ENCODE results near the gene PLEKHB1.

PLEKHB1 gene, protein sequence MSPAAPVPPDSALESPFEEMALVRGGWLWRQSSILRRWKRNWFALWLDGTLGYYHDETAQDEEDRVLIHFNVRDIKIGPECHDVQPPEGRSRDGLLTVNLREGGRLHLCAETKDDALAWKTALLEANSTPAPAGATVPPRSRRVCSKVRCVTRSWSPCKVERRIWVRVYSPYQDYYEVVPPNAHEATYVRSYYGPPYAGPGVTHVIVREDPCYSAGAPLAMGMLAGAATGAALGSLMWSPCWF

DNA sequence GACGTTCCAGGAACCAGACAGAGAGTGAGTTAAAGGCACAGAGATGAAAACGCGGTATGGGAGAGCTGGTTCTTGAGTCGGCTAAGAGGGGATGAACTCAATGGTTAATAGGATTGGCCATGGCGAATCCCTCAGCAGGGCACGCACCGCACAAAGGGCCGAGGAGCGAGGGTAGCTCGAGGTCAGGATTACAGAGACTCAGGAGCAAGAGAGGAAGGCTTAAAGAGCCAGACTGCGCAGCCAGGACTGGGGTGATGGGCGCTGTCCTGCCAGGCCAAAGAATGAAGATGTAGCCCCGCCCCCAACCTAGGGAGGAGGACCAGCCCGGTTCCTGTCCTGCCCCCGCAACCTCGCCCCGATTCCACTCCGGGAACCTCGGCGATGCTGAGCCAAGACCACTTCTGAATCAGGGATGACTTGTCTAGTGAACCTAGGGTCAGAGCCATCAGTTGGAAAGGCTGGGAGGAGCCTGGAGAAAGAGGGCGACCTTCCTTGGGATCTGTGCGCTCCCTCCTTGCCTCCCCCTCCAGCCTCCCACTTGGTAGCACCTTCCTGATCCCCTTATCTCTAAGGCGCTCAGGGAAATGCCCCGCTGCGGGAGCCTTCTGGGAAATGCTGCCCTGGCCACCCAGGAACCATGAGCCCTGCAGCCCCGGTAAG, at the start of gene PLEKHB1:
TSS of gene PLEKHB1 (plus strand) at position 610 of the 660 bp plus-strand sequence. CDS start at position 638, 28 bp downstream.
- TF ChIP-seq, protein P1, sequence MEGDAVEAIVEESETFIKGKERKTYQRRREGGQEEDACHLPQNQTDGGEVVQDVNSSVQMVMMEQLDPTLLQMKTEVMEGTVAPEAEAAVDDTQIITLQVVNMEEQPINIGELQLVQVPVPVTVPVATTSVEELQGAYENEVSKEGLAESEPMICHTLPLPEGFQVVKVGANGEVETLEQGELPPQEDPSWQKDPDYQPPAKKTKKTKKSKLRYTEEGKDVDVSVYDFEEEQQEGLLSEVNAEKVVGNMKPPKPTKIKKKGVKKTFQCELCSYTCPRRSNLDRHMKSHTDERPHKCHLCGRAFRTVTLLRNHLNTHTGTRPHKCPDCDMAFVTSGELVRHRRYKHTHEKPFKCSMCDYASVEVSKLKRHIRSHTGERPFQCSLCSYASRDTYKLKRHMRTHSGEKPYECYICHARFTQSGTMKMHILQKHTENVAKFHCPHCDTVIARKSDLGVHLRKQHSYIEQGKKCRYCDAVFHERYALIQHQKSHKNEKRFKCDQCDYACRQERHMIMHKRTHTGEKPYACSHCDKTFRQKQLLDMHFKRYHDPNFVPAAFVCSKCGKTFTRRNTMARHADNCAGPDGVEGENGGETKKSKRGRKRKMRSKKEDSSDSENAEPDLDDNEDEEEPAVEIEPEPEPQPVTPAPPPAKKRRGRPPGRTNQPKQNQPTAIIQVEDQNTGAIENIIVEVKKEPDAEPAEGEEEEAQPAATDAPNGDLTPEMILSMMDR (conservative IDR thresholded peaks at IDR 0.05; ENCODE audit: low read length): no peak
- DNase-seq (ENCODE audit: low read depth): no peak
- H3K4me3 ChIP-seq (ENCODE audit: low read length): no peak within 1 kb of the TSS

DNA sequence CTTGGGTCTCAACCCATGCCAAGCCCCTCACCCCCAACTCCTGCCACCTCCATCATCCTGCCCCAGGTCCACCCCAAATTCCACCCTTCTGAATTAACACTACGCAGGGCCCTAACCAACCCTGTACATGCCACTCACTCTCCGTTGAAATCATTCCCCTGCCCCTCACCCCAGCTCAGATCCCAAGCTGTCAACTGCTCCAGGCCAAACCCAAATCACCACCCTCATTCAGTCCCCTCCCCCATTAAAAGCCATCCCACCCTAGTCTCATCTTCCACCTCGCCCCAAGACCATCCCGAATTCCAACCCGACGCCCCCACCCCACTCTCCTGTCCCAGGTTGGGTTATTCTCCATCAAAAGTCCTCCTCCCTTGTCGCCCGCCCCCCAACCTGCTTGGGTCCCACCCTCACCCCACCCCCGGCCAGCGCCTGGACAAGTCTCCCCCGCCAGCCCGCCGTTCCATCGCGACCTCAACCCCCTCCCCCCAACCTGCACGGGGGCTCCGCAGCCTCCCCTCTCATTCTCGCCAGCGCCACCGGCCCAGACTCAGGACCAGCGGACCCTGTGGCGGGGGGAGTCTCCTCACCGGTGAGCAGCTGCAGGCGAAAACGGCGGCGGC, 48.9 kb upstream of the PLEKHB1 start:
- peak overlapping the region; percentile 72 for H3K4me3 ChIP-seq (ENCODE audit: low read length)
- TF ChIP-seq, protein P1 (conservative IDR thresholded peaks at IDR 0.05; ENCODE audit: low read length): no peak
- DNase-seq (ENCODE audit: low read depth): no peak

DNA sequence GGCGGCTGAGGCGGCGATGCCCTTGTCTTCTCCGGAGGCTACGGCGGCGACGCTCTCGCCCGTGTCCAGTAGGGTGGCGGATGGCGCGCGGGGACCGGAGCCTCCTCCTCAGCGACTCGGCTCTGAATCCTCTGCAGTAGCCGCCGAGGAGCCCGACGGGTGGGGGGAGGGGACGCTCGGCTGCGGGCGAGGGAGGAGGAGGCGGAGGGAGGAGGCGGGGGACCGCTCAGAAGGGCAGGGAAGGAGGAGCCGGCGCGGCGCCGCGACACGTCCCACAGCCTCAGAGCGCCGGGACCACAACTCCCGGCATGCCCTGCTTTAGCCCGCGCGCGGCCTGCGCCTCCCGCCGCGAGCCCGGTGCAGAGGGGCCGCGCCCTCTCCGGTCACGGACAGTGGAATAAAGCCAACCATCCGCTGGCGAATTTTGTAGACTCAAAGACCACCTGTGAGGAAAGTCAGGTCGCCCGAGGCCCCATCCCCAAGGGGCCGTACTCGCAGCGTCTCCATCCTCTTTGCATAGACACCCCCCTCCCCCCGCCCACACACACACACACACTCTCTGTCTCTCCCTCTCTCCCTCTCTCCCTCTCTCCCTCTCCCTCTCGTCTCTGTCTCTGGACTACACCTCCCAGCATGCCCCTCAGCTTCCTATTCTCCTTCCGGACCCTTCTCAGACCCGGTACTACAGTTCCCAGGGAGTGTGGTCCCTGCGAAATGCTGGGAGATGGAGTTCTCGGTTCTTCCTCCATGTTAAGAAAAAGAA, 48.2 kb upstream of the PLEKHB1 start, which contains the start of gene FAM168A:
TSS of gene FAM168A (minus strand) at position 157 of the 763 bp plus-strand sequence. CDS start 129,638 bp downstream, outside the sequence.
- peak within 1 kb of the TSS; percentile 72 for H3K4me3 ChIP-seq (ENCODE audit: low read length)
- peak; percentile 98 for DNase-seq (ENCODE audit: low read depth)
- TF ChIP-seq, protein P1 (conservative IDR thresholded peaks at IDR 0.05; ENCODE audit: low read length): no peak; the same call in 1 of the 2 replicates

DNA sequence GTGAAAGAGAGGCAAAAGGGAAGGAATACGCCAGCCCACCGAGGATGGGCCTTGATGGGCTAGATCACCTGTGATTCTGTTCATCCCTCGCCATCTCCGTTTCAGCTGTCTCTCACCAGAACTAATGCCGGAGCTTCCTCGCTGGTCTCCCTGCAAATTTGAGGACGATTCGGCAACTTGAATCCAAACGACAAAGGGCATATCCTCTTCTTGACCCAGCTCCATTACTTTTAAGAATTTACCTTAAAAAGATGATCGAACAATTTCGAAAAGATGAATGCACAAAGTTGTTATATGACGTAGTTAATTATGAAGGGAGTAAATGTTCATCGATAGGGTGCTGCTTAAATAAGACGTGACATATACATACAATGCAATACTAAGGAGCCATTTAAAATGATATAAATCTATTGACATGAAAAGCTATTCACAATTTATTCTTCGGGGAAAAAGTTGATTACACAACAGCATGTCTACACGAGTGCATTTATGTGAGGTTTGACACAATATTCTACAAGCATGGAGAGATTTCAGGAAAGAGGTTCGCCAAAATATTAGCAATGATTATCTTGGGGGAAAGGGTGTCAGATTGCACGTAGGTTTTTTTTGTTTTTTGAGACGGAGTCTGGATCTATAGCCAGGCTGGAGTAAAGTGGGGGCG, 47.5 kb upstream of the PLEKHB1 start:
- no peak for DNase-seq (ENCODE audit: low read depth)
- TF ChIP-seq, protein P1 (conservative IDR thresholded peaks at IDR 0.05; ENCODE audit: low read length): no peak
- peak overlapping the region; percentile 72 for H3K4me3 ChIP-seq (ENCODE audit: low read length)

DNA sequence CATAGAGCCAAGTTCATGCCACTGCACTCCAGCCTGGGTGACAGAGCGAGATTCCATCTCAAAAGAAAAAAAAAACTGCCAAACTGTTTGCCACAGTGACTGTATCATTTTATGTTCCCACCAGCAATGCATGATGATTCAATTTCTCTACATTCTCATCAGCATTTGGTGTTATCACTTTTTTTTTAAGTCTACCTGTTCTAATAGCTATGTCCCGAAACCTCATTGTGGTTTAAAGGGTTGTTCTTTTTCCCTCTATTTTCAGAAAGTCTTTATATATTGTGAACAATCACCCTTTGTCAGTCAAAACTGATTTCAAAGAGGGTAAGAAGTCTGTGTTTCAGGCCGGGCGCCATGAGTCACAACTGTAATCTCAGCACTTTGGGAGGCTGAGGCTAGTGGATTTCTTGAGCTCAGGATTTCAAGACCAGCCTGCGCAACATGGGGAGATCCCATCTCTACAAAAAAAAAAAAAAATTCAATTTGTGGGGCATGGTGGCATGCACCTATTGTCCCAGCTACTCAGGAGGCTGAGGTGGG, 33.7 kb upstream of the PLEKHB1 start:
- TF ChIP-seq, protein P1 (conservative IDR thresholded peaks at IDR 0.05; ENCODE audit: low read length): no peak
- DNase-seq (ENCODE audit: low read depth): no peak

DNA sequence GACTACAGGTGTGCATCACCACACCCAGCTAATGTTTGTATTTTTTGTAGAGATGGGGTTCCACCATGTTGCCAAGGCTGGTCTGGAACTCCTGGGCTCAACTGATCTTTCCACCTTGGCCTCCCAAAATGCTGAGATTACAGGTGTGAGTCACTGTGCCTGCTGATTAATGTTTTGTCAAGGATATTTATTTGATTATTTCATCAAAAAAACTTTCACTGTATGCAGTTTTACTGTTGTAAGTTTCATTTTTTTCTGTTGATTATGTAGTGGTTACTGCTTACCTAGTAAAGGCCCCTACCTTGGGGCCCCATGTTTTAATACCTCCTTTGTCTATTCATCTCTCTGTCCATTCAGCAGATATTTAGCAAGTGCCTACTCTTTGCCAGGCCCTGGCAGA, 31.8 kb upstream of the PLEKHB1 start:
- no peak overlapping the region for H3K4me3 ChIP-seq (ENCODE audit: low read length)
- no peak for DNase-seq (ENCODE audit: low read depth)
- TF ChIP-seq, protein P1 (conservative IDR thresholded peaks at IDR 0.05; ENCODE audit: low read length): no peak

More for the DNA sequence above, 33.7 kb upstream of the PLEKHB1 start:
- no peak overlapping the region for H3K4me3 ChIP-seq (ENCODE audit: low read length)

All from AG10803 (cell line).